Astrocyte (in vitro differentiated cells and primary cell): ENCODE measurements around the gene PCDHGB5. TPM values are rescaled to one million over a fixed set of nuclear protein-coding genes. Genes with fewer than 3 reads are reported as not detected.

Source experiments
- DNase-seq: peaks from one replicate; pipeline ENCODE4 v3.0.0-alpha.2; 2010; ENCODE audit warnings: low read depth
- FAIRE-seq: peaks from 2 replicates; lab custom pipeline; 2011; peaks lifted over from hg19 to GRCh38; lab: Jason Lieb, UNC
- H2AFZ ChIP-seq: 2 replicates; pipeline ENCODE4 v1.6.0; 2012; ENCODE audit warnings: low read depth, low read length, inconsistent platforms
- H3K27ac ChIP-seq: 2 replicates; pipeline ENCODE4 v1.5.1; 2011; ENCODE audit warnings: low read depth, low read length, inconsistent platforms
- H3K27me3 ChIP-seq: 2 replicates; pipeline ENCODE4 v1.6.0; 2011; ENCODE audit warnings: low read length, inconsistent platforms; ENCODE audit not compliant: insufficient read depth
- H3K36me3 ChIP-seq: 2 replicates; pipeline ENCODE4 v1.5.1; 2011; ENCODE audit warnings: low read length, inconsistent platforms; ENCODE audit not compliant: insufficient read depth
- H3K4me1 ChIP-seq: 2 replicates; pipeline ENCODE4 v1.5.1; 2011; ENCODE audit warnings: low read length, inconsistent platforms; ENCODE audit not compliant: insufficient read depth
- H3K4me2 ChIP-seq: 2 replicates; pipeline ENCODE4 v1.6.0; 2012; ENCODE audit warnings: low read length, inconsistent platforms
- H3K4me3 ChIP-seq: 2 replicates; pipeline ENCODE4 v1.5.1; 2011; ENCODE audit warnings: low read depth, mild to moderate bottlenecking, low read length, inconsistent platforms; ENCODE audit not compliant: insufficient read depth
- H3K79me2 ChIP-seq: 2 replicates; pipeline ENCODE4 v1.6.0; 2012; ENCODE audit warnings: mild to moderate bottlenecking, low read length, inconsistent platforms; ENCODE audit not compliant: insufficient read depth
- H3K9ac ChIP-seq: 2 replicates; pipeline ENCODE4 v1.6.0; 2012; ENCODE audit warnings: mild to moderate bottlenecking, low read length, inconsistent platforms
- H3K9me3 ChIP-seq: 2 replicates; pipeline ENCODE4 v1.5.1; 2012; ENCODE audit warnings: low read depth, mild to moderate bottlenecking, low read length, inconsistent platforms; ENCODE audit not compliant: insufficient read depth
- H4K20me1 ChIP-seq: 2 replicates; pipeline ENCODE4 v1.6.0; 2012; ENCODE audit warnings: low read length, inconsistent platforms; ENCODE audit not compliant: insufficient read depth
- H3K27ac Mint-ChIP-seq: one replicate; pipeline ENCODE4 v1.8.0; 2021; ENCODE audit warnings: mild to moderate bottlenecking, mixed read lengths; ENCODE audit not compliant: unreplicated experiment
- H3K27me3 Mint-ChIP-seq: one replicate; pipeline ENCODE4 v1.8.0; 2021; ENCODE audit warnings: low read depth, mixed read lengths; ENCODE audit not compliant: unreplicated experiment
- H3K36me3 Mint-ChIP-seq: one replicate; pipeline ENCODE4 v1.8.0; 2021; ENCODE audit warnings: low read depth, mixed read lengths; ENCODE audit not compliant: unreplicated experiment
- H3K4me1 Mint-ChIP-seq: one replicate; pipeline ENCODE4 v1.8.0; 2021; ENCODE audit warnings: low read depth, mixed read lengths; ENCODE audit not compliant: unreplicated experiment
- H3K4me3 Mint-ChIP-seq: one replicate; pipeline ENCODE4 v1.8.0; 2021; ENCODE audit warnings: mild to moderate bottlenecking, moderate library complexity, mixed read lengths; ENCODE audit not compliant: unreplicated experiment
- H3K9me3 Mint-ChIP-seq: one replicate; pipeline ENCODE4 v1.8.0; 2021; ENCODE audit warnings: mild to moderate bottlenecking, mixed read lengths; ENCODE audit not compliant: unreplicated experiment
- CTCF ChIP-seq: IDR thresholded peaks from 2 replicates; pipeline ENCODE4 v1.5.1; 2011; ENCODE audit warnings: low read depth, mild to moderate bottlenecking, inconsistent platforms, low read length, moderate library complexity; ENCODE audit not compliant: insufficient read depth
- EZH2 ChIP-seq: IDR thresholded peaks from 2 replicates; pipeline ENCODE4 v1.6.1; 2012; ENCODE audit warnings: mild to moderate bottlenecking, low read length, inconsistent platforms; ENCODE audit not compliant: insufficient read depth
- total RNA-seq: library from RNA; stranded (reverse); gene quantifications from 2 replicates; pipeline ENCODE4 v1.2.1, GENCODE V29; 2021

Gene PCDHGB5
- total RNA-seq, 1 donor from 2014 or later, result 2.1 TPM

GRCh38 chr5:141420855-141421488 is 23.2 kb downstream of the PCDHGB5 start, which contains the start of gene PCDHGA11:
PCDHGA11 (plus strand) TSS chr5:141421051; CDS start chr5:141421228, 177 bp downstream.
- H3K4me3 Mint-ChIP-seq, result peak within 1 kb of the TSS; percentile 78
- peak within 1 kb of the TSS; percentile 43 for H2AFZ ChIP-seq
- peak within 1 kb of the TSS; percentile 34 for H3K27ac ChIP-seq
- TF ChIP-seq CTCF, result peak; percentile 61
- TF ChIP-seq EZH2, result no peak
- DNase-seq, result peak; percentile 38
- H3K36me3 Mint-ChIP-seq, result peaks cover 56% of the 10 kb centered on the region
- H3K4me3 ChIP-seq, result peak within 1 kb of the TSS; percentile 56
- peak within 1 kb of the TSS; percentile 80 for H3K4me2 ChIP-seq
- peaks cover 51% of the 10 kb centered on the region for H3K9me3 ChIP-seq
- peak within 1 kb of the TSS; percentile 1 for H3K27ac Mint-ChIP-seq
- H3K4me1 Mint-ChIP-seq, result peaks cover 10% of the 10 kb centered on the region
- H3K27me3 ChIP-seq, result no peaks in the 10 kb centered on the region
- H3K4me1 ChIP-seq, result no peaks in the 10 kb centered on the region
- H3K9ac ChIP-seq, result peak within 1 kb of the TSS; percentile 71
- peaks cover 8% of the 10 kb centered on the region for H3K79me2 ChIP-seq
- H3K27me3 Mint-ChIP-seq, result no peaks in the 10 kb centered on the region
- peaks cover 39% of the 10 kb centered on the region for H3K9me3 Mint-ChIP-seq
- no peak for FAIRE-seq
- no peaks in the 10 kb centered on the region for H4K20me1 ChIP-seq
- H3K36me3 ChIP-seq, result no peaks in the 10 kb centered on the region

GRCh38 chr5:141421489-141421855 is 23.7 kb downstream of the PCDHGB5 start:
- no peak for TF ChIP-seq CTCF
- no peak for TF ChIP-seq EZH2
- Histone ChIP-seq H3K27me3 (no peaks in the 10 kb centered on the region), H3K79me2 (peaks cover 8% of the 10 kb centered on the region), H3K4me1 (no peaks in the 10 kb centered on the region), H3K9ac (peak overlapping the region; percentile 71), H2AFZ (peak overlapping the region; percentile 43), H3K36me3 (no peaks in the 10 kb centered on the region), H3K9me3 (peaks cover 54% of the 10 kb centered on the region), H3K27ac (peak overlapping the region; percentile 34), H4K20me1 (no peaks in the 10 kb centered on the region), H3K4me2 (peak overlapping the region; percentile 80), H3K4me3 (peak overlapping the region; percentile 56)
- Mint-ChIP-seq H3K27me3 (no peaks in the 10 kb centered on the region), H3K9me3 (peaks cover 40% of the 10 kb centered on the region), H3K27ac (peak overlapping the region; percentile 1), H3K4me3 (peak overlapping the region; percentile 78), H3K4me1 (peaks cover 7% of the 10 kb centered on the region), H3K36me3 (peaks cover 61% of the 10 kb centered on the region)
- DNase-seq, result no peak
- FAIRE-seq, result no peak

DNA sequence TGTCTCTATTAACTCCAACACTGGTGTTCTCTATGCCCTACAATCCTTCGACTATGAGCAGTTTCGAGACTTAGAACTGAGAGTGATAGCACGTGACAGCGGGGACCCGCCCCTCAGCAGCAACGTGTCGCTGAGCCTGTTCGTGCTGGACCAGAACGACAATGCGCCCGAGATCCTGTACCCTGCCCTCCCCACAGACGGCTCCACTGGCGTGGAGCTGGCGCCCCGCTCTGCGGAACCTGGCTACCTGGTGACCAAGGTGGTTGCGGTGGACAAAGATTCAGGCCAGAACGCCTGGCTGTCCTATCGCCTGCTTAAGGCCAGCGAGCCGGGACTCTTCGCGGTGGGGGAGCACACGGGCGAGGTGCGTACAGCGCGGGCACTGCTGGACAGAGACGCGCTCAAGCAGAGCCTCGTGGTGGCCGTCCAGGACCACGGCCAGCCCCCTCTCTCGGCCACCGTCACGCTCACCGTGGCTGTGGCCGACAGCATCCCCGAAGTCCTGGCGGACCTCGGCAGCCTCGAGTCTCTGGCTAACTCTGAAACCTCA is 25.1 kb downstream of the PCDHGB5 start:
- Histone ChIP-seq H3K36me3 (no peaks in the 10 kb centered on the region), H3K9ac (no peak overlapping the region), H2AFZ (no peak overlapping the region), H3K4me1 (no peaks in the 10 kb centered on the region), H3K79me2 (peaks cover 8% of the 10 kb centered on the region), H3K9me3 (peaks cover 67% of the 10 kb centered on the region), H4K20me1 (no peaks in the 10 kb centered on the region), H3K27me3 (no peaks in the 10 kb centered on the region), H3K27ac (no peak overlapping the region), H3K4me2 (no peak overlapping the region), H3K4me3 (no peak overlapping the region)
- Mint-ChIP-seq H3K27ac (no peak overlapping the region), H3K9me3 (peaks cover 47% of the 10 kb centered on the region), H3K27me3 (no peaks in the 10 kb centered on the region), H3K4me1 (peaks cover 4% of the 10 kb centered on the region), H3K36me3 (peaks cover 69% of the 10 kb centered on the region), H3K4me3 (no peak overlapping the region)
- no peak for TF ChIP-seq EZH2
- TF ChIP-seq CTCF, result no peak
- FAIRE-seq, result no peak
- DNase-seq, result no peak
